Ramos (cell line): Measurements from ENCODE around the gene SDC1.

Source experiments
- in situ Hi-C: fragments of 300-500 bp; cut with MboI; formaldehyde crosslinking; loops from one replicate; pipeline ENCODE4 v1.14.3; 2022; ENCODE audit warnings: low sequenced_read_pairs; ENCODE audit not compliant: unreplicated experiment

Gene SDC1

GRCh38 chr2:20230114-20230425, 5.1 kb upstream of the SDC1 start:
- in situ Hi-C loops: loop anchor here (25.0 kb wide), 1 partner anchor 407 kb away; no protein-coding TSS in a partner anchor

GRCh38 chr2:20229322-20230113, 4.6 kb upstream of the SDC1 start:
- in situ Hi-C loops: loop anchor here (25.0 kb wide), 1 partner anchor 408 kb away; no protein-coding TSS in a partner anchor

- in situ Hi-C loops: loop anchor here (25.0 kb wide), 1 partner anchor 409 kb away; no protein-coding TSS in a partner anchor
Observed at GRCh38 chr2:20227894-20228505, 3.1 kb upstream of the SDC1 start.

- in situ Hi-C loops: loop anchor here (25.0 kb wide), 1 partner anchor 411 kb away; no protein-coding TSS in a partner anchor
Observed at GRCh38 chr2:20226152-20226545, 1.2 kb upstream of the SDC1 start.

GRCh38 chr2:20225294-20226151, 593 bp upstream of the SDC1 start:
- in situ Hi-C loops: loop anchor here (25.0 kb wide), 1 partner anchor 412 kb away; no protein-coding TSS in a partner anchor

GRCh38 chr2:20224164-20224715, 690 bp downstream of the SDC1 start:
- in situ Hi-C loops: no loop called here

GRCh38 chr2:20223407-20224163, 1.3 kb downstream of the SDC1 start:
- in situ Hi-C loops: no loop called here

GRCh38 chr2:20222769-20223406, 2.0 kb downstream of the SDC1 start:
- in situ Hi-C loops: no loop called here

GRCh38 chr2:20222014-20222768, 2.7 kb downstream of the SDC1 start:
- in situ Hi-C loops: no loop called here

- in situ Hi-C loops: no loop called here
Observed at GRCh38 chr2:20221555-20221973, 3.4 kb downstream of the SDC1 start.

GRCh38 chr2:20220806-20221554, 4.0 kb downstream of the SDC1 start:
- in situ Hi-C loops: no loop called here

- in situ Hi-C loops: no loop called here
Observed at GRCh38 chr2:20219763-20220380, 5.1 kb downstream of the SDC1 start.

GRCh38 chr2:20218331-20219320, 6.3 kb downstream of the SDC1 start:
- in situ Hi-C loops: no loop called here

GRCh38 chr2:20217041-20217970, 7.6 kb downstream of the SDC1 start:
- in situ Hi-C loops: no loop called here
